Stimulated activated CD8-positive, alpha-beta memory T cell treated with anti-CD3 and anti-CD28 coated beads, Interleukin-15, amount 100 ng/mL, for 1 hour (primary cell): Measurements from ENCODE around the gene CNOT2.
"Not testable (repeated sequence)": the region's sequence is repeated elsewhere in the genome, so short reads cannot be mapped to it uniquely, and the experiment has no call there.

Experiments
- DNase-seq: peaks from one replicate; pipeline ENCODE4 v3.0.0-alpha.2; 2020; ENCODE audit warnings: low read depth

Gene CNOT2

DNA sequence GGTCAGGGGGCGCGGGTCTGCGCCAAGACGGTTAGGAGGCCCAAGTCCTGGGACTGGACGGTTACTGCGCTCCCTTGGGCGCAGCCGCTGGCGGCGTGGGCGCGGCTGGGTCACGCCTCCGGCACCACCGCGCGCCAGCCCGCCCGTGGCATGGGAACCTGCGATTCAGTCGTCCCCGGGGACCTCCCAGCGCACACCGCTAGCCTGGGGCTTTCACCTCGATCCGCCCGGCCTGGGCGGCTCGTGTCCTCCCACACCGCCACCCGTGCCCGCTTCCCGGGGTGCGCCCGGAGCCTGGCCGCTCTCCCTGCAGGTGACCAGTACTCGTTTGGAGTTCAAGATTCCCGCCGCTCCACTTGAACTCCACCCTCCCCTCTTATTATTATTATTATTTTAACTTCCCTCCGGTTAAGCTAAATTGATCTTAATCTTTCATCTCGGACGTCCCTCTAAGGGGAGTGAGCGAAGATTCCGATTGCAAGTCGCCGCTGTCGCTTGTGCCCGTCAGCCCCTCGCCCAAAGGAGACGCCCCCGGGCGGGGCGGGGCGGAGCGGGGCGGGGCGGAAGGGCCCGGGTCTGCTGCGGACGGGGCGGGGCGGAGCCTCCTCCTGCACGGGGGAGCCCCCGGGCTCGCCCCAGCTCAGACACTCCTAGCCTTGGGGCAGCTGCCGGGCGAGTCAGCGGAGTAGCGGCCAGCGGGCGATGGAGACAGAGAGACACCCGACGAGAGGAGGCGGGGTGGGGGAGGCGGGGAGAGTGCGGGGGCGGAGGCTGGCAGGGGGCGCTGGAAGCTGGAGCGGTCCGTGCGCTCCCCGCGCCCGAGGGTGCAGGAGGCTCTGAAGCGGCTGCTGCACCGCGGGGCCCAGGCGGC is 122.7 kb downstream of the CNOT2 start, which contains the start of gene KCNMB4:
Gene KCNMB4, plus strand, starts transcription at position 643 of the 871 bp plus-strand sequence. CDS start 445 bp downstream, outside the sequence.
- DNase-seq, result peak; percentile 39

- peak; percentile 15 for DNase-seq
Measured at GRCh38 chr12:70366581-70367257, 123.5 kb downstream of the CNOT2 start.

DNA sequence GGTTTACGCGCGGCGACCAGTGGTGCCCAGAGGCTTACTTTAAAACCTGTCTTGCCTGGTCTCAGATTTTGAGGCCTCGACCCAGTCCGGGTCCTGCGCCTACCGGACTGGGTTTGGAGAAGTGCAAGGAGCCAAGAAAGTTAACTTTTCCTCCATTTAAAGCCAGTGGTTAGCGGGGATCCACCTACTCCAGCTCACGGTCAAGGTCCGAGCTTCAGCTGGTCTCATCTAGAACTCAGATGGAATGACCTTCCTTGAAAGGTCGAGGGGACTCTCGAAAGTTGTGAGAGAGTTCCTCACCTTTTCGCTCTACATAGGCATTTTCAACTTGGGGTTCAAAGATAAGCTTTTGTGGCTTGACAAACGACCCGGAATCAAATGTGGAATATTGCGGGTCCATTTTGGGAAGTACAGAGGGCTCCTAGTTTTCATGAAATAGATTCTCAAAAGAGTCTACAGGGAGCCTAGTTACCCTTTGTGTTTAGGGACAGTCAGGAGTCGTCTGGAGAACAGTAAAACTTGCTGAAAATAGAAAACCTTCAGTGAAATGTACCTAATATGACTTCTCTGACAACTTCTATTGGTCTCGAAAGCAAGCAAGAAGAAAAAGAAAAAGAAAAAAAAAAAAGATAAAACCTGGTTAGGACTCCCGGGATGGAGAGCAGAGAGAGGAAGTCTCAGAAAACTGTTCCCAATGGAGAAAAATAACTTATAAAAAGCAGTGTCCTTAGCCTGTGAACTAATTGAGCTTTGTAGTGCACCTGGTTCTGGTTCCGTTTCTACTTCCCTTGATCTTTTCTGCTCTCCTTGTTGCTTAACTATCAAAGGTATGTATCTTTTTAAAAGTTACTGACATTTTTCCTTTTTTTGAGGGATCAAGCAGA is 124.3 kb downstream of the CNOT2 start:
- no peak for DNase-seq

- DNase-seq, result no peak
Measured at GRCh38 chr12:70372881-70373280, 129.6 kb downstream of the CNOT2 start.

GRCh38 chr12:70379846-70380245 is 136.6 kb downstream of the CNOT2 start:
- no peak for DNase-seq

DNA sequence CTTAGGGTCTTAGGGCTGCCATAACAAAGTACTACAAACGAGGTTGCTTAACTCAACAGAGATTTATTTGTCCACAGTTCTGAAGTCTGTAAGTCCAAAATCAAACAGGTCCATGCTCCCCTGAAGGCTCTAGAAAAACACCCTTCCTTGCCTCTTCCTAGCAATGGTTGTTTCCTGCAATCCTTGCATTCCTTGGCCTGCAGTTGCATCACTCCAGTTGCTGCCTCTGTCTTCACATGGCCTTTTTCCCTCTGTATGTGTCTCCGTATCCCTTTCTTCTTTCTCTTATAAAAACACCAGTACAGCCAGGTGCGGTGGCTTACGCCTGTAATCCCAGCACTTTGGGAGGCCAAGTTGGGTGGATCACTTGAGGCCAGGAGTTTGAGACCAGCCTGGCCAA is 140.3 kb downstream of the CNOT2 start:
- DNase-seq, result no peak

- DNase-seq, result no peak
Measured at GRCh38 chr12:70383886-70384285, 140.7 kb downstream of the CNOT2 start.

DNA sequence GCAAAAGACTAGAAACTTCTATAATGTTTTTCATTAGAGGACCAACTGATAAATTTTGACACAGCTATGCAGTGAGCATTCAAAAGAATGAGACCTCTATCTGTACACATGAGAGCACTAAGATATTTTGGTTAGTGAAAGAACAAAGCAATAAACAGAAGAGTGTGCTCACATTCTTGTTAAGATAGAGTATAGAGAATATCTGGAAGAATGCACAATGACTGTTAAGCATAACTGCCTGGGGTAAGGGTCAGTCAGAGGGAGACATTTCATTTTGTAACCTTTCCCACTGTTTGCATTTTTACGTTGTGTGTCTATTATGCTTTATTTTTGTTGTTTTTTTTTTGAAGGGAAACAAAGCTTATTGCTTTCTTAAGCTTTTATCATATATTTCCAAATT is 143.5 kb downstream of the CNOT2 start:
- no peak for DNase-seq

GRCh38 chr12:70389678-70390077 is 146.4 kb downstream of the CNOT2 start:
- DNase-seq, result no peak

GRCh38 chr12:70392631-70393030 is 149.4 kb downstream of the CNOT2 start:
- not testable (repeated sequence) for DNase-seq

- DNase-seq, result no peak
Measured at GRCh38 chr12:70393787-70394499, 150.7 kb downstream of the CNOT2 start.

GRCh38 chr12:70398002-70398401 is 154.8 kb downstream of the CNOT2 start:
- no peak for DNase-seq

GRCh38 chr12:70398862-70399261 is 155.6 kb downstream of the CNOT2 start:
- no peak for DNase-seq

GRCh38 chr12:70399311-70399710 is 156.1 kb downstream of the CNOT2 start:
- no peak for DNase-seq

DNA sequence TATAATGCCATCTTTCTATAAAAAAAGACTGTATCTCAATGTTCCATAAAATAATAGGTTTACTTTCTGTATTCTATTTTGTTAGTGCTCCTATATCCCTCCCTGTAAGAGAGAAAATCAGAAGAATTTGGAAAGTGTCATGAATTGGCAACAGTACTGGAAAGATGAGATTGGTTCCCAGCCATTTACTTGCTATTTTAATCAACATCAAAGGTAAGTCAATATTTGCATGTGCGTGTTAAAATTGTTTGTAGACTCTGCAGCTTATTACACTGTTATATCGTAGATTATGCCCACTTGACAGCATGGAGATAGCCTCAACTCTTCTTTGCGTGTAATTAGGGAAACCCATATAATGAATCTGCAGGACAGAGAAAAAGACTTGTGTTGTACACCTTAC is 156.9 kb downstream of the CNOT2 start:
- no peak for DNase-seq

DNA sequence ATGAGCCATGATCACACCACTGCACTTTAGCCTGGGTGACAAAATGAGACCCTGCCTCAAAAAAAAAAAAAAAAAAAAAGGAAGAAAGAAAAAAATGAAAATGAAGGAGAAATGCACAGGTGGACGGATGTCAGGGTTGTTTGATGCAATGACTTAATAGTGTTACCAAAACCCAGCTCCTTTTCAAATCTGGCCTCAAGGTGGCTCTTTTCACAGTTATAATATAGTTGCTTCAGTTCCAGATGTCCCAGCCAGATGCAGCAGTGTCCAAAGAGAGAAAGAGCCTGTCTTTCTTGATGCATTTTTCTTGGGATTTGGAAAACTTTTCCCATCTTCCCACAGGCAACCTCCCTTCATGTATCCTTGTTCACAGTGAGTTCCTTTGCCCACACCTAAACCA is 159.4 kb downstream of the CNOT2 start:
- DNase-seq, result no peak

GRCh38 chr12:70403826-70404225 is 160.6 kb downstream of the CNOT2 start:
- DNase-seq, result no peak
